SH-SY5Y (cell line): ENCODE results near the gene GRK6.

Experiments used
- GATA2 ChIP-seq: IDR thresholded peaks from 2 replicates; pipeline ENCODE4 v1.6.1; 2011; ENCODE audit warnings: mild to moderate bottlenecking, low read depth, low read length
- GATA3 ChIP-seq: IDR thresholded peaks from 2 replicates; pipeline ENCODE4 v1.6.1; 2011; ENCODE audit warnings: low read depth, mild to moderate bottlenecking, low read length, moderate library complexity

Gene GRK6

DNA sequence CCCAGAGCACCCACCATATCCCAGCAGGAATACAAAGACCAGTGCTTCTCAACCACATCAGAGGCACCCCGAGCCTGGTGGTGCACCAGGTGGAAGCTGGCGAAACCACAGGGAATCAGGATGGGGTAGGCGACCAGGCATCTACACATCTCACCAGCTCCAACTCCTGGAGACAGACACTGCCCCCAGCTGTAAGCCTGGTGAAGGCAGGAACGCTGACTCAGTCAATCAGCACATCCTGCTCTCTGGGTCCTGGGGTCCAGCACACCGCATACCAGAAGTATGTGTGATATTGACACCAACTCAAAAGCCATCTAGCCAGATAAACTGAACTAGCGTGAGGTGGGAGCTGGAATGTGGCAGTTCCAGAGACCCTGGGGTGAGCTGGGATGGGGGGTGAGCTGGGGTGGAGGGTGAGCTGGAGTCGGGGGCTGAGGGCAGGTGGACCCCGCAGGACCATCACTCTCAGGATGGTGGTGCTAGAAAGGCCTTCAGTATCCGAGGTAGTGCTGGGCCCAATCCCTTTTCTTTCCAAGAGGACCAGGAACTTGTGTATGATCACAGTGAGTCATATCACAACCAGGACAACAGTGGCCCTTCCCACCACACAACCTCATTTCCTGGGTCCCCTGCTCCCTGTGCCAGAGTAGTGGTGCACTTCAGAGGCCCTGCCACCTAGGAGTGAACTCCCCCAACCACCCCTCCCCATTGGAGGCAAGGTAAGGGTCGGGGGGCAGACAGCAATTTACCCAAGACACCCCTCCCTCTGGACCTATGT, 44.5 kb downstream of the GRK6 start:
- TF ChIP-seq GATA2, result no peak
- no peak for TF ChIP-seq GATA3

GRCh38 chr5:177471610-177472356, 45.3 kb downstream of the GRK6 start:
- TF ChIP-seq GATA3 (no peak), GATA2 (no peak)

DNA sequence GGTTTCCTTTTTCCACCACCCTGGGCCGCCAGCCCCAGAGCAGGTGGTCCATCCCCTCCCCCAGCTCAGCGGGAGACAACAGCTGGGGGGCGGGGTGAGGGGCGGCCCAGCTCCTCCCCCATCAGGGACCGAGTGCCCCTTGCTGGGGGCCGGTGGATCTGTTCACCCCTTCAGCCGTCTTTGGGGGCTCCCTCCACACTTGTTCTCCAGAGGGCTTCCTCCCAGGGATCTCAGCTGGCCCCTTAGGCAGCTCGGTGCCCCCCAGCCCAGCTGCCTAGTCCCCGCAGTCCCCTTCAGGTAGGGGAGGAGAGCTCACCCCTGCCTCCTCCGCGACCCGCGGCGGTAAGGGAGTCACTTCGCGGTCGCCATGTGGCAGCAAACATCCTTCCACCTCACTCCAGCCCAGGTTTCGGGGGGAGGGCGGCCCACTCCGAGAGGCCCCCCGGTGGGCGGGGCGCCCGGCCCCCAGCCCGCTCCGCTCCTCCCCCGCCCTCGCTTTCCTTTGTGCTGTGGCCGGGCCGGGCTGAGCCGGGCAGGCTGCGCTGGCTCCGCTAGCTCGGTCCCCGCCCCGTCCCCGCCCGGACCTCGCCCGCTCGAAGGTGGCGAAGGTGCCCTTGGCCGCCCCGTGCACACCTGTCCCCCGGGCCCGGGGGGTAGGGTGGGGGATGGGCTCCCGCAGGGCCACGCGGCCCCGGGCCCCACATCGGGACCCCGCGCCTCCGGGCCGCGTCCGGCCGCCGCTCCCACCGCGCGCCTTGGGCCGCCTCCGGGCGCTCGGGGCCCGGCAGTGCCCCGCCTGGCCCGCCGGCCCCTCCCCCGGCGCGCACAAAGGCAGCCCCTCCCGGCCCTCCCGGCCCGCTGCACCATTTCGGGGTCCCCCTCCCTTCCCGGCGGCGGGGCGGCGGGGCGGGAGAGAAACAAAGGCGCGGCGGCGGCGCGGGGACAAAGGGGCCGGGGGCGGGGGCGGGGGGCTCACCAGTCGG, 46.3 kb downstream of the GRK6 start:
- TF ChIP-seq GATA3 (no peak), GATA2 (no peak)

DNA sequence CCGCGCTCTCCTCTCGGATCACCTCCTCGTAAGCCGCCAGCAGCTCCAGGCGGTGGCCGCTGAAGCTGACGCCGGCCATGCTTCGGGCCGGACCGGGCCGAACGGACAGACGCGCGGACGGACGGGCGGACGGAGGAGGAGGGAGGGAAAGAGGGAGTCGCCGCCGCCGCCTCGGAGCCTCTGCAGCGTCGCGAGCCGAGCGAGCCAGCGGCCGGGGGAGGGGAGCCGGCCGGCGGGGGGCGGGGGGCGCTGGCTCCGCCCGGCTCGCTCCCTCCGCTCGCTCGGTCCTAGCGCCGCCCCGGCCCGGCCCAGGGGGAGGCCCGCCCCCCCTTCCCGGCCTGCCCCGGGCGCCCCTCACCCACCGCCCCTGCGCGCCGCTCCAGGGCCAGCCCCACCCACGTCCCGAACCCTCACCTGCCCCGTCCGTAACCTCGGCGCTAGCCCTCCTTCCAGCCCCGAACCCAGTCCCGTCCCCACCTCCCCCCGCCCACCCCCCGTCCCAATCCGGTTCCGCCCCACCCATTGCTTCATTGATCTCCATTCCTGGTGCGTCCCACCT, 47.0 kb downstream of the GRK6 start, which contains the start of gene DBN1:
DBN1 (minus strand) TSS at position 192 of the 559 bp plus-strand sequence; CDS start at position 79, 113 bp downstream.
- TF ChIP-seq GATA2, result no peak
- no peak for TF ChIP-seq GATA3

DNA sequence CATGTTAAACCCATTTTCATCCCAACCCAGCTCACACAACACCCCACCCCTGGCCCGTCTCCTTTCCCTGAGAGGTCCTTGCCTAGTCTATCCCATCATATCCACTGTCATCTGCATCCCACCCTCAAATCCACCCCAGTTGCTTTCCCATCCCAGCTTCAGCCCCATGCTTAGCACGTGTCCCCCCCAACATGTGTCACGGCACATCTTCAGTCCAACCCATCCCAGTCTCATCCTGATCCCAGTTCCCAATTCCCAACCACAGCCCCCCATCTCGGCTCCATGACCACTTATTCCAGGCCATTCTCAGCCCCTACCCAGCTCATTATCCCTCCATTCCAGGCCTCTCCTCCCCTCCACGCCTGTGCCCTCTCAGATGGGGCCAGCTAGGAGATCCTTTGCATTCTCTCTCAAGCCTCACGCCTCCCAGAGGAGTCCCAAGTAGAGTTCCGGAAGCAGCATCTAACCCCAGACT, 47.6 kb downstream of the GRK6 start:
- TF ChIP-seq GATA3 (no peak), GATA2 (no peak)

- TF ChIP-seq GATA2 (no peak), GATA3 (no peak)
Observed at GRCh38 chr5:177474846-177475562, 48.5 kb downstream of the GRK6 start.

- TF ChIP-seq GATA3 (no peak), GATA2 (no peak)
Observed at GRCh38 chr5:177475563-177476427, 49.3 kb downstream of the GRK6 start.

DNA sequence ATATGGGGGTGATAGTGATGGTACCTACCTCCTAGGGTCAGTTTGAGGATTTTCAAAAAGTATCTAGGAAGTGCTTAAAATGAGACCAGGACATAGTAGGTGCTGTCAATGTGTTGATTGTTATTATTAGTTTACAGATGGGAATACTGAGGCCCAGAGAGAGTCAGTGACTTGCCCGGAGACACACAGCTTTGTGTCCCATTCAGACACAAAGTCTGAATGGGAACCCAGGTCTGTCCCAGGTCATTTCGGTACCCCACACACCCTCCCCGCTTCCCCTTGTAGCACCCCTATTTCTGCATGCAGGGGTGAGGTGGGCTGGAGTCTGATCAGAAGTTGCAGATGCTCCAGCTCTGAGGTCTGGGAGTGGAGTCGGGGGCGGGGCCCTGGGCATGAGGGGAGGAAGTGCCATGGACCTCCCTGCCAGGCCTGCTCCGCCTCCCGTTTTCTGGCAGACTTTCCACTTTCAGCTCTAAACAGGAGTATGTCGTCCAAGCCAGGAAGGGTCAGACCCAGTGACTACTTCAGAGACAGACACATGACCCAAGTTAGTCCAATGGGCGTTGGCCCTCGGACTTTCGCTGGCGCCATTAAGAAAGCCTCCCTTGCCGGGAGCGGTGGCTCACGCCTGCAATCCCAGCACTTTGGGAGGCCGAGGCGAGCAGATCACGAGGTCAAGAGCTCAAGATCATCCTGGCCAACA, 50.2 kb downstream of the GRK6 start:
- TF ChIP-seq GATA3 (no peak), GATA2 (no peak)

DNA sequence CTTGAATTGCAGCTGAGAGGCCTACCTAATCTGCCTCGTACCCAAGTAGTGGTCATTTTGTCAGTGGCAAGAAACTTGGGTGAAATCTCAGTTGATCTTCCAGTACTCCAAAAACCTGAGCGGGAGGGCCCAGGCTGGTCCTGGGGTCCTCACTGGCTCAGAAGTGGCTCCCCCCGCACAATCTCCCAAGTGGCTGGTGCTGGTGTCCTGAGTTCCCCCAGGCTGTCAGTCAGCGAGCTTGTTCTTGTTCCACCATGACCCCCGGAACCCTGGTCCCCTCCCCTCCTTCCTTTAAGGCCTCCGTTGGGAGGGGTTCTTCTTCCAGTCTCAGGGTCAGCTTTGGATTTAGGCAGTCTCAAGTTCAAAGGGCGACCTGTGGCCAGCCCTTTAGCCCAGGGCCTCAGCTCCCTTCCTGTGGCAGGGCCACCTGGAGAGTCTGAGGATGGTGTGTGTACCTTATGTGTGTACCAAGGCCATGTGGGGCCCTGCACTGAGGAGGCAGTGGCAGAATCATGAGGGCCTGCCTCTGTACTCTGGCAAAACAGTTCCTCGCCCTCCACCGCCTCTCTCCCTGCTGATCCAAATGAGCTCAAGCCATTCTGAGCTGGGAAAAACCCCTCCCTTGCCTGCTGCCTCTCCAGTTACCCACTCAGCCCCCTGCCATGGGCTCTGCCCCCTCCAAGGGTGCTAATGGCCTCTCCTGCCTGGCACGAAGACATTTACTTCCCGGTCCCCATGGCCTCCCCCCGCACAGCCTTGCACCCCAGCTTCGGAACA, 51.4 kb downstream of the GRK6 start:
- TF ChIP-seq GATA2, result no peak
- TF ChIP-seq GATA3, result no peak

- no peak for TF ChIP-seq GATA3
- TF ChIP-seq GATA2, result peak; percentile 65
Observed at GRCh38 chr5:177478711-177479646, 52.5 kb downstream of the GRK6 start.
